Ectodermal cell (in vitro differentiated cells): ENCODE measurements around the gene VWF.

ENCODE experiments used
- H3K27ac ChIP-seq: 2 replicates; pipeline ENCODE4 v1.7.0; 2013; ENCODE audit warnings: mild to moderate bottlenecking, low read depth, low read length; ENCODE audit not compliant: insufficient read depth, poor library complexity, severe bottlenecking
- H3K27me3 ChIP-seq: 2 replicates; pipeline ENCODE4 v1.7.0; 2013; ENCODE audit warnings: mild to moderate bottlenecking, low read length; ENCODE audit not compliant: insufficient read depth, control insufficient read depth, poor library complexity, severe bottlenecking
- H3K36me3 ChIP-seq: one replicate; pipeline ENCODE4 v1.7.0; 2013; ENCODE audit warnings: low read length; ENCODE audit not compliant: control insufficient read depth, insufficient read depth
- H3K4me1 ChIP-seq: one replicate; pipeline ENCODE4 v1.7.0; 2013; ENCODE audit warnings: low read length; ENCODE audit not compliant: control insufficient read depth, insufficient read depth
- H3K4me3 ChIP-seq: 2 replicates; pipeline ENCODE4 v1.7.0; 2013; ENCODE audit warnings: low read depth, low read length, control low read depth; ENCODE audit not compliant: insufficient read depth
- H3K9me3 ChIP-seq: 2 replicates; pipeline ENCODE4 v1.7.0; 2013; ENCODE audit warnings: mild to moderate bottlenecking, low read length, moderate library complexity; ENCODE audit not compliant: control insufficient read depth
- WGBS, 2 experiments: methylation state at CpG; one replicate each; pipeline ENCODE4 v1.1.7; 2013; ENCODE audit warnings: missing lambda C conversion rate in 2 of 2; 5-methylcytosine and 5-hydroxymethylcytosine counted together

VWF gene

GRCh38 chr12:5900076-5900475 lies 224.4 kb downstream of the VWF start:
- WGBS, 2 experiments = 79 to 91% methylated on average over 4 of the region's 4 CpGs
- no peak overlapping the region for H3K4me3 ChIP-seq
- no peaks in the 10 kb centered on the region for H3K36me3 ChIP-seq
- no peaks in the 10 kb centered on the region for H3K4me1 ChIP-seq
- no peaks in the 10 kb centered on the region for H3K9me3 ChIP-seq
- no peak overlapping the region for H3K27ac ChIP-seq
- H3K27me3 ChIP-seq = no peaks in the 10 kb centered on the region

DNA sequence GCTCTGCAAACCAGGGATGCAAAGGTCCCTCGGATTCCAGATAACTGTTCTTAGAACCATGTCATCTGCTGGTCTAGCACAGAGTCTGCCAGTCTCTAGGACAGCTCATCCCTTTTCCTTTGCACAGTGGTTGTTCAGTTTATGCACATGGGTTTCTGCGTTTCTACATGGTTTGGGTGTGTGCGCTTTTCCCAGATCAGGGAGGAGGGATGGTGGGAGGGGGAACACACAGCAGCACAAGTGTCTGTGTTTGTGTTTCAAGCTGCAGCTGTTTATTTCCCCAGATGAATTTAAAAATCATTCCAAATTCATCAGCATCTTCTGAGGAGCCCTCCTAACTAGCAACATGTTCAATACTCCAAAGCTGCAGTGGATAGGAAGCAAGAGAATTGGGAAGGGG lies 224.8 kb downstream of the VWF start:
- WGBS, 2 experiments = 97 to 98% methylated on average over 3 of the region's 3 CpGs
- H3K27me3 ChIP-seq = no peaks in the 10 kb centered on the region

GRCh38 chr12:5898874-5899273 lies 225.6 kb downstream of the VWF start:
- H3K4me1 ChIP-seq = no peaks in the 10 kb centered on the region
- WGBS, 2 experiments = 70 to 75% methylated on average over 3 of the region's 3 CpGs
- H3K4me3 ChIP-seq = no peak overlapping the region
- H3K27ac ChIP-seq = no peak overlapping the region
- H3K9me3 ChIP-seq = no peaks in the 10 kb centered on the region
- no peaks in the 10 kb centered on the region for H3K36me3 ChIP-seq
- no peaks in the 10 kb centered on the region for H3K27me3 ChIP-seq

More for the DNA sequence above, 224.8 kb downstream of the VWF start:
- Histone ChIP-seq H3K4me3 (no peak overlapping the region), H3K4me1 (no peaks in the 10 kb centered on the region), H3K9me3 (no peaks in the 10 kb centered on the region), H3K36me3 (no peaks in the 10 kb centered on the region), H3K27ac (no peak overlapping the region)
